Esophagus (tissue), 2 donors: ENCODE measurements around the gene DCN. TPM values are rescaled to one million over a fixed set of nuclear protein-coding genes. Genes with fewer than 3 reads are reported as not detected.

Experiments
- H3K27ac ChIP-seq, 2 donors: one replicate each; pipeline ENCODE4 v1.5.1; 2013; ENCODE audit warnings: low read depth in 2 of 2, mild to moderate bottlenecking in 2 of 2, inconsistent platforms in 1 of 2, low read length in 1 of 2, moderate library complexity in 1 of 2
- H3K27me3 ChIP-seq, 2 donors: one replicate each; pipeline ENCODE4 v1.6.1; 2013; ENCODE audit warnings: low read length in 2 of 2, control low read depth in 1 of 2, mild to moderate bottlenecking in 1 of 2; ENCODE audit not compliant: insufficient read depth in 2 of 2, control insufficient read depth in 1 of 2
- H3K36me3 ChIP-seq, 2 donors: one replicate each; pipeline ENCODE4 v1.6.1; 2013; ENCODE audit warnings: low read length in 1 of 2; ENCODE audit not compliant: control insufficient read depth in 2 of 2, insufficient read depth in 2 of 2
- H3K4me1 ChIP-seq, 2 donors: one replicate each; pipeline ENCODE4 v1.6.1; 2013; ENCODE audit warnings: low read length in 1 of 2; ENCODE audit not compliant: control insufficient read depth in 2 of 2, insufficient read depth in 2 of 2
- H3K4me3 ChIP-seq, 2 donors: one replicate each; pipeline ENCODE4 v1.5.1; 2013; ENCODE audit warnings: low read length in 2 of 2, mild to moderate bottlenecking in 2 of 2, low read depth in 1 of 2, moderate library complexity in 1 of 2
- H3K9me3 ChIP-seq, 2 donors: one replicate each; pipeline ENCODE4 v1.6.1; 2013; ENCODE audit warnings: mild to moderate bottlenecking in 2 of 2, low read depth in 1 of 2, low read length in 1 of 2, moderate library complexity in 1 of 2; ENCODE audit not compliant: control insufficient read depth in 2 of 2, insufficient read depth in 1 of 2
- WGBS, 2 donors: extraction: QIAGEN DNeasy Blood & Tissue Kit; methylation state at CpG; one replicate each; pipeline ENCODE4 v1.1.7; 2013; 5-methylcytosine and 5-hydroxymethylcytosine counted together
- polyA plus RNA-seq, 2 donors: library from polyadenylated mRNA; stranded (reverse); fragments of 200-250 nt; gene quantifications; one replicate each; pipeline ENCODE4 v1.2.3, GENCODE V29; 2013
- donor health status: healthy with polysubstance abuse.
- donor health status: Bipolar disorder and iron deficiency.

DCN gene
- polyA plus RNA-seq, 2 donors, result 41.1 to 152 TPM

- H3K4me3 ChIP-seq, result no peak overlapping the region
- no peaks in the 10 kb centered on the region for H3K9me3 ChIP-seq
- H3K36me3 ChIP-seq, result no peaks in the 10 kb centered on the region
- H3K27ac ChIP-seq, result no peak overlapping the region
- H3K4me1 ChIP-seq, result no peaks in the 10 kb centered on the region
- 58 to 59% methylated on average over 2 of the region's 2 CpGs for WGBS, 2 donors
- no peaks in the 10 kb centered on the region for H3K27me3 ChIP-seq
These were observed 9.0 kb upstream of the DCN start for GRCh38 chr12:91191513-91192111.

GRCh38 chr12:91189516-91189915 lies 6.9 kb upstream of the DCN start:
- WGBS, 2 donors, result 28 to 42% methylated on average over 3 of the region's 3 CpGs
- Histone ChIP-seq H3K27ac (no peak overlapping the region), H3K36me3 (no peaks in the 10 kb centered on the region), H3K27me3 (no peaks in the 10 kb centered on the region), H3K4me3 (no peak overlapping the region), H3K4me1 (no peaks in the 10 kb centered on the region), H3K9me3 (no peaks in the 10 kb centered on the region)

GRCh38 chr12:91188778-91189177 lies 6.2 kb upstream of the DCN start:
- H3K27ac ChIP-seq, result no peak overlapping the region
- H3K4me3 ChIP-seq, result no peak overlapping the region

GRCh38 chr12:91186156-91186555 lies 3.5 kb upstream of the DCN start:
- 53 to 58% methylated on average over 2 of the region's 2 CpGs for WGBS, 2 donors
- Histone ChIP-seq H3K4me3 (no peak overlapping the region), H3K27me3 (no peaks in the 10 kb centered on the region), H3K27ac (no peak overlapping the region), H3K4me1 (no peaks in the 10 kb centered on the region), H3K36me3 (no peaks in the 10 kb centered on the region), H3K9me3 (no peaks in the 10 kb centered on the region)

More at GRCh38 chr12:91188778-91189177, 6.2 kb upstream of the DCN start:
- Histone ChIP-seq H3K4me1 (no peaks in the 10 kb centered on the region), H3K27me3 (no peaks in the 10 kb centered on the region), H3K36me3 (no peaks in the 10 kb centered on the region), H3K9me3 (no peaks in the 10 kb centered on the region)

GRCh38 chr12:91185421-91185820 lies 2.8 kb upstream of the DCN start:
- no peaks in the 10 kb centered on the region for H3K36me3 ChIP-seq
- H3K27me3 ChIP-seq, result no peaks in the 10 kb centered on the region
- H3K9me3 ChIP-seq, result no peaks in the 10 kb centered on the region
- no peak overlapping the region for H3K27ac ChIP-seq
- H3K4me1 ChIP-seq, result no peaks in the 10 kb centered on the region
- no peak overlapping the region for H3K4me3 ChIP-seq
- 86 to 87% methylated on average over 1 of the region's 1 CpG for WGBS, 2 donors

GRCh38 chr12:91183551-91183950 lies 934 bp upstream of the DCN start:
- no peaks in the 10 kb centered on the region for H3K9me3 ChIP-seq
- WGBS, 2 donors, result 43 to 44% methylated on average over 2 of the region's 2 CpGs
- no peaks in the 10 kb centered on the region for H3K36me3 ChIP-seq
- H3K4me1 ChIP-seq, result no peaks in the 10 kb centered on the region
- H3K27ac ChIP-seq, result peak overlapping the region in 1 of 2 donors; percentile 49
- H3K27me3 ChIP-seq, result no peaks in the 10 kb centered on the region
- H3K4me3 ChIP-seq, result no peak overlapping the region

- no peaks in the 10 kb centered on the region for H3K36me3 ChIP-seq
- no peak overlapping the region for H3K27ac ChIP-seq
These were observed 1.8 kb downstream of the DCN start for GRCh38 chr12:91180582-91181395.

GRCh38 chr12:91179966-91180561 lies 2.6 kb downstream of the DCN start:
- Histone ChIP-seq H3K36me3 (no peaks in the 10 kb centered on the region), H3K9me3 (no peaks in the 10 kb centered on the region), H3K27me3 (no peaks in the 10 kb centered on the region), H3K27ac (no peak overlapping the region), H3K4me1 (no peaks in the 10 kb centered on the region), H3K4me3 (peak overlapping the region in 1 of 2 donors; percentile 34)
- 47 to 59% methylated on average over 5 of the region's 5 CpGs for WGBS, 2 donors

More at GRCh38 chr12:91180582-91181395, 1.8 kb downstream of the DCN start:
- Histone ChIP-seq H3K4me3 (peak overlapping the region in 1 of 2 donors; percentile 34), H3K9me3 (no peaks in the 10 kb centered on the region), H3K27me3 (no peaks in the 10 kb centered on the region), H3K4me1 (no peaks in the 10 kb centered on the region)
- 18 to 22% methylated on average over 4 of the region's 4 CpGs for WGBS, 2 donors

GRCh38 chr12:91179315-91179714 lies 3.3 kb downstream of the DCN start:
- 38 to 45% methylated on average over 7 of the region's 7 CpGs for WGBS, 2 donors
- no peaks in the 10 kb centered on the region for H3K9me3 ChIP-seq
- peak overlapping the region in 1 of 2 donors; percentile 27 for H3K27ac ChIP-seq
- H3K4me1 ChIP-seq, result no peaks in the 10 kb centered on the region
- no peaks in the 10 kb centered on the region for H3K27me3 ChIP-seq
- H3K36me3 ChIP-seq, result no peaks in the 10 kb centered on the region
- peak overlapping the region; percentile 13 to 24 for H3K4me3 ChIP-seq
